Activated T-cell treated with anti-CD3 and anti-CD28 coated beads for 4 hours (primary cell): Measurements from ENCODE around the gene RFX2.
A peak's percentile ranks its signal among the peaks of the same experiment; 100 is the strongest.
"Not testable (repeated sequence)": the region's sequence is repeated elsewhere in the genome, so short reads cannot be mapped to it uniquely, and the experiment has no call there.

Experiments used
- DNase-seq: peaks from one replicate; pipeline ENCODE4 v3.0.0-alpha.2; 2020

Gene RFX2

DNA sequence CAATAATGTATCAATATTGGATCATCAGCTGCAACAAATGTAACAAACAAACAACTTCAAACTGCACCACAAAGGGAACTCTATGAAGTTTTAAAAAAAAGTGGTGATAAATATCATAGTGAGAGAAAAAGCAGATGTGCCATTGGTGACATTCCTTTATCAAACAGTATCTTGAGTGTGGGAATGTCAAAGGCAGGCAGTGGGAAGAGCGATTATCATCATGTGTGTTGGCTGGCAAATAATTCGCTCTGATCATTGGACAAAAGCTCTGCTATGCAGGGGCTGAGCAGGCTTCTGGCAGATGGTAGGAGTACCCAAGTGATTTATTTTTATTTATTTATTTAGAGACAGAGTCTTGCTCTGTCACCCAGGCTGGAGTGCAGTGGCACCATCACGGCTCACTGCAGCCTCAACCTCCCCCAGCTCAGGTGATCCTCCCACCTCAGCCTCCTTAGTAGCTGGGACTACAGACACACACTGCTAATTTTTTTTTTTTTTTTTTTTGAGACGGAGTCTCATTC is 76.5 kb downstream of the RFX2 start:
- DNase-seq, result no peak

DNA sequence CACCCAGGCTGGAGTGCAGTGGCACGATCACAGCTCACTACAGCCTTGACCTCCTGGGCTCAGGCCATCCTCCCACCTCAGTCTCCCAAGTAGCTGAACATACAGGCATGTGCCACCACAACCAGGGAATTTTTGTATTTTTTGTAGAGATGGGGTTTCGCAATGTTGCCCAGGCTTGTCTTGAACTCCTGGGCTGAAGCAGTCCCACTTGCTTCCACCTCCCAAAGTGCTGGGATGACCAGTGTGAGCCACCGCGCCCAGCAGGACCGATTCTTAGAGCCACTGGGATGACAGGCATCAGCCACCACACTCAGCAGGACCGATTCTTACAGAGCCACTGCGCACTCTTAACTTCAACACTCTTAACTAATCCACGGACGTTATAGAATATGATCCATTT is 77.5 kb downstream of the RFX2 start:
- no peak for DNase-seq

DNA sequence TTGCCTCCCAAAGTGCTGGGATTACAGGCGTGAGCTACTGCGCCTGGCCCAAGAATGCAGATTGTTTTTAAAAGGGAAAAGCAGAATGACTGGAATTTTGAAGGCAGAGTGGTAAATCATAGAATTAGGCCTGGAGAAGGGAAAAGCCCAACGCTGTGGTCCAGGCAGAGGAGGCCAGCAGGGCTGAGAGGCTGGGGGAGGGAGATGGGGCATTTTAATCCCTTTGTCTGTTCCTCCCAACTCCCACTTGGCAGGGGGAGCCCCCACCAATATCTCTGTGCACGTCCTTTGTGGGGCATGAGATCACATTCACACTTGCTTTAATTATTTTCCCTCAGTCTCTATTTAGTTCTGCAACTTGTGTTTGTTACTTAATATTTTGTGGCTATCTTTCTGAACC is 77.9 kb downstream of the RFX2 start:
- DNase-seq, result no peak

DNA sequence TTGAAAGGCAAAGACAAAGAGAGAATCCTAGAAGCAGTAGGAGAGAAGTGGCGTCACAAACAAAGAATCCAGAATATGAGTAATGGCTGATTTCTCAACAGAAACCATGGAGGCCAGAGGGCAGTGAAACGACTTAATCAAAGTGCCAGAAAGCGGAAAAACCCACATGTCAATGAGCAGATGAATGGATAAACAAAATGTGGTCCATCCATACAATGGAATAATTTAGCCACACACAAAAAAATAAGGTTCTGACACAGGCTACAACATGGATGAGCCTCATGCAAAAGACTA is 80.1 kb downstream of the RFX2 start:
- DNase-seq, result no peak

DNA sequence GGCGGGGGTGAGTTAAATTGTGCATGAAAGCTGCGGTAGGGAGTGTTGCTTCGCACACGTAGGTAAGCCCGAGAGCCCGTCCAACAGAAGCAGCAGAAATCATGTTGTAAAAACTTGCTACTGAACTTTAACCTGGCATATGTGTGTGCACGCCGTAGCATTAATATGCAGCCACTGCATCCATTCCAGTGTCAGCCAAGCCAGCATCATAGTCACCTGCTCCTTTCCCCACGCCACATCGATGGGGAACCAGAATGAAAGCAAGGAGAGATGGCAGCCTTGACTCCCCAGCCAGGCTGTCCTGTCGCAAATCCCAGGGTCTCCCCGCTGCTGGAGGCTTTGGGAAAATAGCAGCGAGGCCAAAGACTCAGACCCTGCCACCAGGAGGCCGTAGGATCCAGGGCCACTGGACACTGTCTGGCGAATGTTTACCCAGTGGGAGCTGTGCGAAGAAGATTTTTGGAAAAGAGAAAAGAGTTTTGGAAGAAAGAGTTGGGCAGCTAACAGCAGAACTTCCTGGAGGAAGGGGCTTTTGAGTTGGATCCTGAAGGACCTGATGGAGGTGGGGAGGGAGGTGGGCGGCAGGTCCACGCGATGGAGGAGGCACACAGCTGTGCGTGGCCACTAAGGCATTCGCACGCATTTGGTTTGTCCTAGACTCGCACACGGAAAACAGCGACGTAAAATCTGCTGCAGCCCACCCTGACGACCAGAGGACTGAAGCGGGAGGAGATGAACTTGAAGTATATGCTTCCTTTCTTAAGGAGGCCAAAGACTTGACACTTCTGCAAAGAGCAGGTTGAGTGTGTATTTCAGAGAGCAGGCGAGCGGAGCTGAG is 83.7 kb downstream of the RFX2 start:
- no peak for DNase-seq

DNA sequence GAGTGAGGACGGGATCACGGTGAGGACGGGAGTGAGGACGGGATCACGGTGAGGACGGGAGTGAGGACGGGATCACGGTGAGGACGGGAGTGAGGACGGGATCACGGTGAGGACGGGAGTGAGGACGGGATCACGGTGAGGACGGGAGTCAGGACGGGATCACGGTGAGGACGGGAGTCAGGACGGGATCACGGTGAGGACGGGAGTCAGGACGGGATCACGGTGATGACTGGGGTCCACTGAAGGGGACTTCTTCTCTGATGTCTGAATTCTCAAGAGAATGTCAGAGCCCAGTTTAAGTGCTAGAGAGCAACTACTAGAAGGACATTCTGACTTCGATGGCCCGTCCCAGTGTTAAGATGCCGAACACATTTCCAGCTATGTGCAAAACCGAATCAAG is 85.5 kb downstream of the RFX2 start:
- not testable (repeated sequence) for DNase-seq

DNA sequence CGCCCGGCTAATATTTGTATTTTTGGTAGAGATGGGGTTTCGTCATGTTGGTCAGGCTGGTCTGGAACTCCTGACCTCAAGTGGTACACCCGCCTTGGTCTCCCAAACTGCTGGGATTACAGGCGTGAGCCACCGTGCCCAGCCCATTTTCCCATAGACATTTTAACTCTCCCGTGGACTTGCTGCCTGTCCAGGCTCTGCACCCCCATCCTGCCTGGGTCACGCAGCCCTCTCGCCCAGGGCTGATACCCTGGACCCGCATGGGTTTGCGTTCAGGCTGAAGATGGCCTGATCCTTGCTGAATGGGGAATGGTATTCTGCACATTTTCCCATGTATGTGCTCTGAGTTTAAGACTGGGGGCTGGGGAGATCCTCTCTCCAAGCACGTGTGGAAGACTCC is 86.4 kb downstream of the RFX2 start:
- no peak for DNase-seq

DNA sequence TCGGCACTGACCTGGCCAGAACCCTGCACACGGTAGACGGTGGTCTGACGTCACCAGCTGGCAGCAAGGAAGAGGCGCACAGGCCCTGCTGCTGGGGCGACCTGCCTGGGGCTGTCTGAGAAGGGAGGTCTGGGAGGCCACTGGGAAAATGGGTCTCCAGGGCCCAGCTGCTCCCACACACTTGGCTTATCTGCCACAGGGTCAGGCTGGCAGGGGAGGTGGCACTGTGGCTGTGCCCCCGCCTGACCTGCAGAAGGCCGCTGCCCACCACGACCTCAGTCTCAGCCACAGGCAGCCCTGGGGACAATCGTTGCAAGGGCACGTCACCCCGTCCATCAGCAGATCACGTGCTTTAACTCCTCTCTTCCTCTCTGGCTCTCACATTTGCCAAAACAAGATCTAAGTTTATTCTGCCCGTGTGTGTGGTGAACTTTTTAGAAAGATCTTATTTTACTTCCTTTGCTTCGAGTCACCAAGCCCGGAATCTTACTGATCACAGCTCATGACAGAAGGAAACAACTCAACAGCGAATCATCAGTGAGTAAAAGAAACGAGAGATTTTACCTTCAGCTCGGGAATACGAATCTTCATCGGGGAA is 87.1 kb downstream of the RFX2 start:
- DNase-seq, result no peak

DNA sequence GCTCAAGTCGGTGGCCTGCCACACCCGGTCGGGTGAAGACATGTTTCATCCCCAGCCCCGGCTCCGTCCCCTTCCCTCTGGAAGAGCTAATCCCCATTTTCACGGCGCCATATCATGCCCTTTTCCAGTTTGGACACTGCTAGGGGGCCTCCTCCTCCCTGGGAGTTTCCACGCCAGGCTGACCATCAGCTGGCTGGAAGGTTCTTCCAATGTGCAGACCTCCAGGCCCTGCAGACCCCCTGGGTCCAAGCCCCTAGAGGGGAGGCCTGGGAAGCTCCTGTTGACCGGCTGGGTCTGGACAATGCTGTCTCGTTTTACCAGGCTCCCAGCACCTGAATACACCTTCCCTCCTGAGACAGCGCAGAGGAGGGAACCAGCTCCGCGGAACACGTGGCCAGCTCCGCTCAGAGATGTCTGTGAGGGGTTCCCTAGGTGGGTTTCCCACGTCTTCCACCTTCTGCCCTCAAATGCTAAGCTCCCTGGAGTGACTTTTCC is 87.7 kb downstream of the RFX2 start:
- DNase-seq, result no peak

DNA sequence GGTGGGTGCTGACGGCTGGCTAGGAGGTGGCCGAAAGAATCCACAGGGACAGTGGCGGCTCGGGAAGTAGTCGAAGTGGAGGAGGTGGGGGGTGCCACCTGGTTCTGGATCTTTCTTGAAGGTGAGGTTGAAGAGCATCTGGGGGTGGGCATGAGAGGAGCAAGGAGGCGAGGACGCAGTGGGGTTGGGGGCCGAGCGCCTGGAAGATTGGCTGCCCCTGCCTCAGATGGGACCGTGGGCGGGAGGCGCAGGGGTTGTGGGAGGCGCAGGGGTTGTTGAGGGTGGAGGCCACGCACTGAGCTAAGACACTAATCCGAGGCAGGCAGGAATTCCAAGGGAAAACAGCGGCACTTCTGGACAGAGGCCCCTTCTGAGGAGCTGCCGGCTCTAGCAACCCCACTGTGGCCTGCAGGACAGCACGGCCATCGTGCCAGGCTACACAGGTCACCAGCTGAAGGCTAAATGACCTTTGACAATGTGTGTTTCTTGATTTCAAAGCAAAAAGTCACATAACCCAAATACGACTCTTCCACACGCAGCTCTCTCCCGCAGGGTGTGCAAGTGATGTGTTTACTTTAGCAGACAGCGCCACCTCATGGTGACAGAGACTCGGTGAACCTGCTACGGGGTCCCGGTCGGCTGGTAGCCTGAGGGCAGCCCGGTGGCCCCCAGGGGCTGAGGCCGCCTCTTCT is 88.3 kb downstream of the RFX2 start:
- peak; percentile 71 for DNase-seq

DNA sequence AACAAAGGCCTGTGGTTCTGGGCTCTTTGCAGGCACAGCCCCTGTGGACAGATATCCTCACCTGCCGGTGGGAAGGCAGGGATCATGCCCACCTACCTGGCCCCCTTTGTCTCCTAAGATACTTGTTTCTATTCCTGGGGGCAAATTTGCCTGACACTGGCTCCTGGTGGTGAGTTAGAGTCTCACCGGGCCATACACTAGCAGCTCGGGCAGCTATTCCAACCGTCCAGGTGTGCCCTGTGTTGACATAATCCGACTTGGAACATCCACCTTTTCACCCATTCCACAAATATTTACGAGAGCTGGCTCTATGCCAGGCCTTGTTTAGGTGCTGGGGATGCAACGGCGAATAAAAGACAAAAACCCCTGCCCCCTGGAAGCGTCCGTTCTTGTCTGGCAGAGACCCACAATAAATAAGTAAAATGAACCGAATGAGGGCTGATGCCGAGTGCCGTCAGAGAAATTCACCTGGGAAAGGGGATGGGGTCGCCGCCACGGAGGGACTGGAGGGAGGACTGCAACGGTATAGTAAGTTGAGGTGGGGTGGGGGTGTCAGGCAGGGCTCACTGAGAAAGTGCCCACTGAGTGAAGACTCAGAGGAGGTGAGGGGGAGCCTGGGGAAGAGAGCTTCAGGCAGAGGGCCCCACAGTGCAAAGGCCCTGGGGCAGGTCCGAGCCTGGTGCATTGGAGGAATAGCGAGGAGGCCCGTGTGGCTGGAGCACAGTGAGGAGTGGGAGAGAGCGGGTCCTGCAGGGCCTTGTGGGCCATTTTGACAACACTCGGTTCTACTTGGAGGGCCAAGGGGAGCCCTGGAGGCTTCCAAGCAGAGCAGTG is 89.1 kb downstream of the RFX2 start:
- no peak for DNase-seq

DNA sequence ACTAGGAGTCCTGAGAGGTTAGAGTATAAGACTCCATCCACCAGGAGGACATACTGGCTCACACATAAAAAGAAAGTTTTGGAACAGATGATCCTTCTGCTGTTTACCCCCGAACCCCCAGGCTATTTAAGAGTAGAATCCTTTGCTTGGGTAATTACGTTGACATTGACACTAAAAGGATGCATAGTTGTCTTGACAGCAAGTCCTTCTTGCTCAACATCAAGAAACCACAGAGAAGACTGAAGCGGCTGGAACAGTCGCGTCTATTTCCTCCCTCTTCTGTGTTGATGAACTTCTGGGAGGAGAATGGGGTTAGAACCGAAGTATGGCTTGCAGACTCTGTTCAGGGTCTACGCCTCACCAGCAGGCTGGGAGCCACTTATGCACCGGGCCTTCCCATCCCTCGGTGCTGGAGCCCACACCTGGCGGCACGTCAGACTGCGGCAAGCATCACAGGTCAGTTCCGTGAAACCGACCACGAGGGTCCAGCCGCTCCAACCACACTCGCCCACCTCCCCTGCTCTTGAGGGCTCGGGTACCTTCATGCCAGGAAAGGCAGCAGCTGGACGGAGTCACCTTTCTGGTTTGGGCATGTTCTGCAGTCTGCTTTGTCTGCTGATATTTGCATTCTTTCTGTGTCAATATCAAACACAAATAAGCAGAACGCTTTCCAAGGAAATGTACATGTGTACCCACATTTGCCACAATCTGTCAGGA is 90.0 kb downstream of the RFX2 start:
- no peak for DNase-seq

DNA sequence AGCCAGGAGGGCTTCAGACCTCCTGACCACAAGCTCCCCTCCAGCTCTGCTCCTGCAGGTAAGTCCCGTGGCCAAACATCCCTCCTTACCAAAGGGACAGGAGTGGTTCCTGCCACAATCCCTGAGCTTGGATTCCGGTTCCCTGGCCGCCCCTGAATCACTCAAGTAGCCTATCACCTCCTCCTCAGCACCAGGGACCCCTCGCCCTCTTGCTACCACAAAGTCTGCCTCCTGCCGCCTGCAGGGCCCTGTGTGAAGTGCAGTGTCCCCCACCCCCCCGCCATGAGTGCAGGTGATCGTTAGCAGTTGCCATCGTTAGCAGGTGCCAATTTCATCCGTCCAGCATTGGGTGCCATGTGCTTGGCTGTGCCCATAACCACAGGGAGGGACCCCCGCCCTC is 91.5 kb downstream of the RFX2 start:
- no peak for DNase-seq

DNA sequence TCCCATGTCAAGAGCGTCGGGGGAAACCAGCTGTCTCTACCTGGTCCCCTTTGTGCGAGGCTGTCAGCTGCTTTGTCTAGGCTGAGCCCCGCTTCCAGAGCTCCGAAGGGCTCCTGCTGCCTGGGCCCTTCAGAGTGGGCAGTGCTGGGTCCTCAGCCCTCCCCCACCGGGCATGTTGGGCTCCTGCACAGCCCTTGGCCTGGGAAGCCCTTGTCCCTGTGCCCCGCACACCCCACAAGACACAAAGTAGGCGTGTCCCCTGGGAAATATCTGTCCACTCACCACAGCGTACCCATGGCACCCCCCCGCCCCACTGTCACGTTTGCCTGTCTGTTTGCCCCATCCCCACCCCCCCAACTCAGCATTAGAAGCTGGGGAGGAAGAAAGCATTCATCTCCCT is 92.7 kb downstream of the RFX2 start:
- DNase-seq, result no peak

DNA sequence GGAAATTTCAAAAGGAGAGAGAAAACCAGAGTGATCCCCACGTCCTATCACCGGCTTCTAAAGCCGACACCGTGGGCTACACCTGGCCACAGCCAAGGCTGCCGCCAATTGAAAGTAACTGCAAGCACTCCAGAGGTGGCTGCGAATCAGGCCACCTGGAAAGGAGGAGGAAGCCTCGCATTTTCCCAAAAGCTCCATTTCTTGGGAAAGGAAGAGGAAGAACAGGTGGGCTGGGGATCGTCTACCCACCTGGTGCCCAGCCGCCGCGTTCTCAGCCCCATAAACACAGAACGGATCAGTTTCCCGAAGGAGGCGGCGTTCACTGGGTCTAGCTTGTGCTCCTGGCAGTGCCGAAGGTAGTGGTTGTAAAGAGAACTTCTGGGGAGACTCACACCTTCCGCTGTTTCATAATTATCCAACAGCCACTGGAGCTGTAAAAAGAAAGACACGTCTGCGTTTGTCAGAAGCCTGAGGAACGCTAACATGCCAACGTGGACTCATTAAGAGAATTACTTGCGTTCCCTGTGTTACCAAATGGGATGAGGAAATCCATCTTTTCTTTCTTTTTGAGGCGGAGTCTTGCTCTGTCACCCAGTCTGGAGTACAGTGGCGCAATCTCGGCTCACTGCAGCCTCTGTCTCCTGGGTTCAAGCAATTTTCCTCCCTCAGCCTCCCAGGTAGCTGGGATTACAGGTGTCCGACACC is 94.3 kb downstream of the RFX2 start:
- DNase-seq, result no peak

DNA sequence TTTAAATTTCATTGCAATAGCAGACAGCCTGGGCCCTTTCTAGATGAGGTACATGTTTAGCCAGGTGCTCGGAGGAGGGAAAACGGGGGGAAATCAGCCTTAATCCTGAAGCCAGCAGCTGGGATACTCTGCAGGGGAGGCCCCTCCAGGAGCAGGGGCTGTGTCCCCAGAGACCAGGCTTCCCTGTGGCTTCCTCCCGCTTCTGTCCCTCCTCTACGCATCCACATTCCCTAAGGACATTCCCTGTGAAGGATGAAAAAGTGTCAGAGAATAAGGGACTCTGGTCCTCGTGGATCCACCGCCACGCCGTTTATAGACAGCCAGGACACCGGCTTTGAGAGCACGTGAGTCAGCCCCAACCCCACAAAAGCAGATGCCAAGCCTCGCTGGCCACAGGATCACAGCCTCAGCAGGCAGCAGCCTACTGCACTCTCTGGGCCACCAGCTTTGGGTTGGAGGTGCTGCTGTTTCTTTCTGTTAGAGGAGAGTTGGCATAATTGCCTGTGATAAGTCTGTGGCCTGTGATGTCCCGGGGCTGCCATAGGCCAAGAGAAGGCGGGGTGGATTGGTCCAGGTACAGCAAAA is 95.7 kb downstream of the RFX2 start:
- no peak for DNase-seq

DNA sequence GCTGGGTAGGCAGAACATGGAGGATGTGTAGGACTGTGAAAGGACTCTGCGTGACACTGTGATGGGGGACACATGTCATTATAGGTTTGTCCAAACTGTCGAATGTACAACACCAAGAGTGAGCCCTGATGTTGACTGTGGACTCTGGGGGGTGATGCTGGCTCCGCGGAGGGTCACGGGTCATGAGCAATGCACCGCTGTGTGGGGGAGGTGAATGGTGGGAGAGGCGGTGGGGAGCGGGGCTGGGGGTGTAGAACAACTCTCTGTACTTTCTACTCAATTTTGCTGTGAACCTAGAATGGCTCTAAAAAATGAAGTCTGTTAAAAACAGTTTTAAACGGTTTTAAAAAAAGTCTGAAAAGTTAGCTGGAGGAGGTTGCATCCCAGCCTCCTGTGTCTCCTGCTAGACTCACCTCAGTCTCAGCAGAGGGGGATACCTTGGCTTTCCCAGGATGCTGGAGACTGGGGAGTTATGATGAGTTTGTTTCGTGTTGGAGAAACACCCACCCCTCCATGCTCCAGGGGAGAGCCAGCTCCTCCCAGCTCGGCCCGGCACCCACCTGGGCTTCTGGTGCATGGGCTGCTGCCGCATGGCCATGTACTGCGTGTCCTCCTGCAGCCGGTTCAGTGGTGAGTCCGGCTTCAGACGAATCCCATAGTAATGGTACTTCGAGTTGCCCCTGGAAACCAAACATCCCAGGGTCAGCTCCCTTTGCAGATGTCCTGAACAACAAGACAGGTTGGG is 97.7 kb downstream of the RFX2 start:
- DNase-seq, result no peak

DNA sequence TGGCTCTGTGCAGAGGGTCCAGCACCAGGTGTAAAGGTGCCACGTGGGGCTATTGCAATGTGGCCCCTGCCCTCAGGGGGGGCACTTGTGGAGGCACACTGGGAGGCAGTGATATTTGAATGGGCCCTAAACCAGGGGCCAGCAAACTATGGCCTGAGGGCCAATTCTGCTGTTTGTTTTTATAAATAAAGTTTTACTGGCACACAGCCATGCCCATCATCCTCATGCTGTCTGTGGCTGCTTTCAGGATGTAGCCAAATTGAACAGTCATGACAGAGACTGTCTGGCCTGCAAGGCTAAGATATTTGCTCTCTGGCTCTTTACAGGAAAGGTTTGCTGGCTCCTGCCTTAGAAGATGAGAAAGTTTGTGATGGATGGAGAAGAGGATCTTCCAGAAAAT is 98.5 kb downstream of the RFX2 start:
- DNase-seq, result no peak

DNA sequence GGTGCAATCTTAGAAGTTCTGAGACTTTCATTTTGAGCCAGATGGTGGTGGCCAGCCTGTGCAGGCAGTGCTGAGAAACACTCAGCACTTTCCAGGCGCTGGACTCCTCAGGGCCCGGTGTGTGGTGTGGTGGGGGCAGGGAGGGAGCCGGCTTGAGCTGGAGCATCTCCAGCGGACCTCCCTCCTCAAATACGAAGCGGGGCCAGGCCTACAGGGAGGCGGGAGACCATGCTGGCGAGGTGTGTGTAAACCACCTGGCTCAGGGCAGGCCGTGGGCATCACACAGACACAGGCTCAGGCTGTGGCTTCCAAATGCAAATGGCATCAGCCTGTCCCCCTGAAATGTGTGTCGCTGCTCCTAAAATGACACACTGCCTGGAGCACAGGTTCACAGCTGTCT is 99.1 kb downstream of the RFX2 start:
- DNase-seq, result no peak

DNA sequence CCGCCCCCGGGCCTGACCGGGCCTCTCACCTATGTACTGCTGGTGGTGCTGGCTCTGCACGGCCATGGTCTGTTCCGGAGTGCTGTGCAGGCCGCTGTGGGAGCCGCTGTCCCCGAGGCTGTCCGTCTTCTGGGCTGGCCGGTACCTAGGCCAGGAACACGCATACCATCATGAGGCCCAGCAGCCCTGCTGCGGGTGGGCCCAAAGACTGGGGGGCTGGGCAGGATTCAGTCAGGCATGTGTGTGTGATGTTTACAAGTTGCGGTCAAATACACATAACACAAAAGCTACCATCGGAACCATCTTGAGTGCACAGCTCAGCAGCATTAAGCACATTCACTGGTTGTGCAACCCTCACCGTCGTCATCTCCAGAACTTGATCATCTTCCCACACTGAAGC is 100.2 kb downstream of the RFX2 start:
- no peak for DNase-seq

DNA sequence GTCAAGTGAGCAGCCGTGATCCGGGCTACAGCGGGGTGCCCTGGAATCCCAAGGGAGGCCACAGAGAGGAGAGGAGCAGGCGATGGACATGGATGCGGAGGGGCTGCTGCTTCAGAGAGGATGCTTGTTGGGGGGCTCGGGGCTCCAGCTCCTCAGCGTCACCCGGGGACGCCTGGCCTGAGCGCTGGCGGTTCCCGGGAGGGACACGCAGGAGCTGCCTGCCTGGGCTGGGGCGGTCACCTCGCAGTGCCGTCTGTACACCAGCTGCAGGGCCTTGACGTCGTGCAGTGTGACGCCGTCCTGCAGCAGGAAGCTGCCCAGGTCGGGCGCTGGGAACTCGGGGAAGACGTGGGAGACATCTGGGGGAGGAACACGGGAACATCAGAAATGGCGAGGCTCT is 102.4 kb downstream of the RFX2 start:
- no peak for DNase-seq
